ENCODE data around the gene EDIL3.

Gene EDIL3

DNA sequence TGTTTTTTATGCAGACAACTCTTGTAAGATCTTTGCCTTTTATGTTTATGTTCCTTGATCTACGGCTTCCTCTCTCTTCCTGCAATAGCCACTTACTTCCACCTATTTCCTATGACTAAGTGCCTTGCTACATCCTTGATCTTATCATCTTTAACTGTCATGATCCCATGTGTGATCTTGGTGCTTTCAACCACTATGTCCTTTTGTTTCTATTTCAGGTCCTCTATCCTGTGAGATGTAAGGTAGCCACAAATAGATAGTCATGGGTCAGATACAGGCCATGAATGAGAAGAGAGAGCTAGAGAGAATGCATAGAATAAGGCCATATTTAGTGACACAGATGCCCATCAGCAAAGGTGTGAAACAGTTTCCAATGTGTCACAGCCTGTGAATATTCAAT is 420.4 kb downstream of the EDIL3 start:
- no peak for DNase-seq (ENCODE audit: low read depth in 2 of 2)

DNA sequence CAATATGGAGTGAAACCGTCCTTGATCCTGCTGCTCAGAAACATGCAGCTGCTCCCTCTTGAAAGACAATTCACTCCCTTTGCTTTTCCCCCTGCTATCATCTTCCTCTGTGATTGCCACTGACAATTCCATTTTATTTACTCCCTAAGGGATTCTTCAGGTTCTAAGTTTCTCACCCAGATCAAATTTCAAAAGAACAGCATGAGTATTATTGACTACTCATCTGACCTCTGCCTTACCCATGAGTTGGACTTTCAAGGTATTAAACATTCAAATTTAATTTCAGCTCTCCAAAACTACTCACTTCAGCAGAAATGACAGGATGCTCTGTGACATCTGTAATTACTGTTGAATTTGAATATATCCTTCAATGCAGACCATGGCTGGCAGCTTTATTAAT is 427.5 kb downstream of the EDIL3 start:
- DNase-seq (ENCODE audit: low read depth in 2 of 2), result no peak

DNA sequence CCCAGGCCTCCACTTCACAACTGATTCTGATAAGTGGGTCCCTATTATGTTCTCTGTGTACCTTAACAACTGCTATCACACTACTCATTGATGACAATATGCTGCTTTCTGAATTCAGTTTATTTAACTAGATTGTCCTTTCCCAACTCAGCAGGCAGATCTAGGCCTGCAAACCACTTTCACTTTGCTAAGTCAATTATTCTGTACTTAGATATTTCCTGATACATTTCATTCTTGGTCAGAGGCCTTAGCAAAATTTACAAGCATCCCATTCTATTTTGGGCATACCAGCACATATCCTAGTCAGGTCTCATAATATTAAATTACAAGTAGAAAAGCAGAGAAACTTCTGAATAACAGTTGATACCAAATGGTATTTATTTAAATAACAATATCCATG is 428.3 kb downstream of the EDIL3 start:
- DNase-seq (ENCODE audit: low read depth in 2 of 2), result no peak

DNA sequence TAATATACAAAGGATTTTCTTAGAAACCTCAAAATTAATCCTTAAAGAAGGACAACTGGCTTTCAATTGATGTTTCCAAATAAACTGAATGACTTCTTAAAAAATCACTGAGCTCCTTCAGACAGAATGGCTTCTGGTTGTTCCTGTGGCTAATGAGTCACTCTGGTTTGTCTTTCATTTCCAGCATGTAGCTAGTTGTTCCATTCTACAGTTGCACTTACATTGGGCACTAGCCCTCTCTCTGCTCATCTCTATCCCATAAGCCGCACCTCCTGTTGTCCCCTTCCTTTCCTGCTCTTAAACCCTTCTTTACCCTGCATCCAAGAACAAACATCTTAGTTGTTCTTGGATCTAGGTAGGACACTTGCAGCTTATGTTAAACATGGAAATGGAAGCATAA is 428.8 kb downstream of the EDIL3 start:
- no peak for DNase-seq (ENCODE audit: low read depth in 2 of 2)

DNA sequence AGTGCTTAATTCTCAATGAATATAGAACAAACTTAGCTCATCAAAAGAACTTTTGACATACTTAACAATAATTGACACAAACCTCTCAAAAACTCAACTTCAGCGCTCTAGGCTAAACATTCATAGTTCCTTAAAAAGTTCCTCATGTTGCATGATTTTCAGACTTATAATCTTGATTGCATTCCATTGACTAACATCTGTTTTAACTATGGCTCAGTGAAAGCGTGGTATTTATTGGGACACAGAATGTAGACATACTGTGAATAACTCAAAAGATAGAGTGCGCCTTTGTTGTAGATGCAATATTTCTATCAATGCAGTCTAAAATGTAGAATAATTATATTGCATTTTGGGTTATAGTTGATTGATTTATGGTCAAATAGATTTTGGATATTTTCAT is 436.9 kb downstream of the EDIL3 start:
- no peak for DNase-seq (ENCODE audit: low read depth in 2 of 2)

DNA sequence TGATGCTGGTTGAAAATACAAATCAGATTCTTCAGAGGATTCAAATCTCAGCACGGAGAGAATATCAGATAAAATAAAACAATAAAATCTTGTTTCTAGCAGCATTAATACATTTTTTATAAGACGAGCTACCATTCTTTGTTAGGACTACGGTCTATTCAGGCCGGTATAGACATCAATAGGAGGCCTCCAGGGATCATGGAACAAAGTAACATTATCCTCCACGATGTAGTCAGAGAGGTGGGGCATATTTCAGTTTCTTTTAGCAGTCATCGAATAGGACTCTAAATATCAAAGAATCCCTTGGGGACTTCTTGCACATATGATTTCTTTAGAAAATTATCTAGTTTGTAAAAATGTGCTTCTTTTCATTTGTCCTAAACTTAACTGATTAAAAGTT is 438.2 kb downstream of the EDIL3 start:
- DNase-seq (ENCODE audit: low read depth in 2 of 2), result no peak

DNA sequence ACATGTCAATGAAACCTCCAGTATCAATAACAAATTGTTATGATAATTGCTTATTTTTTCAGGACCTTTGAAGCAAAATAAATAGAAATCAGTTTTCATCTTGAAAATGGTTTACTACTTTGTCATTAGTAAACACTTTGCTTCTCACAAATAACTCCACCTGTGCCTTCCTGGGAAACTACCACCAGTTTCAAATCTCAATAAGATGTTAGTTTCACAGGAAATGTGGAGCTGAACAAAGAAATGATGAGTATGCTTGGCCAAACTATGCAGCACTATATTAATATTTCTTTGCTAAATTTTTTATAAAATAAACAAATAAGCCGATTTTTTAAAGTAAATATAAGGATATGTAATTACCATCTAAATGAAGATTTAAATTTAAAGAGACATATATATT is 442.5 kb downstream of the EDIL3 start:
- DNase-seq (ENCODE audit: low read depth in 2 of 2), result no peak

DNA sequence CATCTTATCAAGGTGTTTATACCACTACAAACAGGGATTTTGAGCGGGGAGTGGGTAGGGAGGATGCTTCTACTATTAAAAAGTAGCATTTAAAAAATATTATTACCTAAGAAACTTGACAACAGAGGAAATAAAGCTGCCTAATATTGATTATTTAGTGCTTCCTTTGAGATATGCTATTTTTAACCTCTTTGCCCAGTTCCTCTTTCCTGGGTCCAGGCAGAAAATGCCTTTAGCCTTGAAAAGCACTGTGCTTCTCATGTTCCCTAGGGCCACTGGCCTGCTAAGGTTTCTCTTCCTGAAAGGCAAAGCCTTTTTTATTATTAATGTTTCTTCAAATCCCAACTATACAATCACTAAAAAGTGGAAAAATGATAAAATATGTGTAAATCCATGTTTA is 446.8 kb downstream of the EDIL3 start:
- no peak for DNase-seq (ENCODE audit: low read depth in 2 of 2)

DNA sequence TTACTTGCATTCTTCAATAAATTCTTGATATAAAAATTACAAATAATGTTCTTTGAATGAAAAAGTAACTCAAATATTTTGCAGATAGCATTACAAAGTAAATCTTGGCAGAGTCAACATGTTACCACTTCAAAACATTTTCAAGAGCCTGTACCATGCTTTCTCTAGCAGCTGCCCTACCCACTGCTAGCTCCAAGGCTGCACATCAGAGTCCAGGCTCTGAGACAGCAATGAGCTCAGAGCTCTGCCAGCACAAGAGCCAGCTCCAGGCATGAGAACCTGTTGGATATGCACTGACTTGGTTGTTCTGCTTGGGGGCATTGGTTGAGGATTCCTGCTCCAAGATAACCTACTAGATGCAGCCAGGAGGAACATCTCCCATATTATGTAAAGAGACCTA is 452.7 kb downstream of the EDIL3 start:
- DNase-seq (ENCODE audit: low read depth in 2 of 2), result no peak

DNA sequence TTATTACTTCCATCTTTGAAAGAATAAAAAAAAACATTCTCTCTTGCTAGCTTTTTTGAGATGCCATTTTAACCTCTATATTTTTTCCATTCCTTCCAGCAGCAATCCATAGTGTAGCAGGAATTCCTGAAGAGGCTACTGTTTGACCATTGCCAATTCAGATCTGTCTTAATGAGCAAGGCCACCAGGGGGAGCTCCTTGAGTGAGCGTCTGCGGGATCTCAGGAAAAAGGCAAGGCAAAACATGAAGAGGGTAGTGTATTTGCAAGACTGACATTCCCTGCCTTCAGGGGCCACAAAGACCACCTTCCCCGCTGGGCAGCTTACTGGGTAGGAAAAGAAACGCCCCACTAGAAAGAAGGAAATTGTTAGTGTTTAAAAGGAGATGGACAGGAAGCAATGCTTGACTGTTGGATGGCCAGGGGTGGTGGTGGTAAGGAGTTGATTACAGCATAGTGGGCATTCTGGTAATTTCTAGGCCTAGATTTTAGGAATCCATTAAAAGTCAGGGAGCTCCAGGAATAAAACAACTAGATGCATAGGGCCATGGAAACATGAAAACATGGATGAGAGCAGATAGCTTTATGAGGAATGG is 457.4 kb downstream of the EDIL3 start:
- no peak for DNase-seq (ENCODE audit: low read depth in 2 of 2)

DNA sequence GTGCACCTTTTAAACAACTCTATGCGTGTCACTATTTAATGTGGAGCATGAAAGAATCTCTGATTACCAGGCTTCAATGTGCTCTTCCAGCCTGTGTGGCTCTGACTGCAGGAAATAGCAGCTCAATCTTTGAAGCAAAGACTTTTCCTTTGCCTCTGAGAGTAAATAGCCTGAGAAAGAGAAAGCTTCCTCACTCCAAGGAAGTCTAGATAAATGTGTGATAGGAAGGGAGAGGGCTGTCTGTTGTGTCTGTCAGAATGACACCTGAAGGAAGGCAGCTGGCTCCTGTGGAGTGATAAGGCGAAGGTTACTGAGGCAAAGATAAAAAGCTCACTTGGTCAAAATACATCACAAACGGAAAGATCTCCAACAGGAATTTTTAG is 458.7 kb downstream of the EDIL3 start:
- DNase-seq (ENCODE audit: low read depth in 2 of 2), result no peak

DNA sequence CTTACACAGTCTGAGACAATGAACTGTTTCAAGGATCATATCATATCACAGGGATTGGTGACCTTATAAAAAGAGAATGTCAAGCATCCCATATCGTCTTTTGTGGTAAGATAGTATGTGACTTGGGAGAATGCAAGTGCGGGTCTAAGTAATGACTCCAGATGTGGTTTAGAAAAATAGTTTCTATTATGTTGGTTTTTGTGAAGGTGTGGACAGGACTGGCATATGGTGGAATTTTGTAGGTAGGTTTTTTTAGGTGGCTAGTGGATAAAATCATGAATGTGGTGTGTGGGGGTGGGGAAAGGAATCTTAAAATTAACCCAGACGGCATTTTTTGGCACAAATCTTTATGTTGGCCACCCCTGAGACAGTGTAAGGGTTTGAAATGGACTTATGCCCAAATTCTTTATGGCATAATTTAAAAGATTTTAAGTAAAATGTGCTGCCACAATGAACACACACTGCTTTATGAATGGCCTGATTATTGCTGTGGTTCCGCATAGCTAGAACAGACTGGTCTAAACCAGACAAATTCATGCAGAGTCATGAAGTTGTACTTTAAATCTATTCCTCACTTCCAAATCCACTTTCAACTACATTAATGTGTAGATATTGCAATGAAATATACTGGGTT is 459.2 kb downstream of the EDIL3 start:
- no peak for DNase-seq (ENCODE audit: low read depth in 2 of 2)

DNA sequence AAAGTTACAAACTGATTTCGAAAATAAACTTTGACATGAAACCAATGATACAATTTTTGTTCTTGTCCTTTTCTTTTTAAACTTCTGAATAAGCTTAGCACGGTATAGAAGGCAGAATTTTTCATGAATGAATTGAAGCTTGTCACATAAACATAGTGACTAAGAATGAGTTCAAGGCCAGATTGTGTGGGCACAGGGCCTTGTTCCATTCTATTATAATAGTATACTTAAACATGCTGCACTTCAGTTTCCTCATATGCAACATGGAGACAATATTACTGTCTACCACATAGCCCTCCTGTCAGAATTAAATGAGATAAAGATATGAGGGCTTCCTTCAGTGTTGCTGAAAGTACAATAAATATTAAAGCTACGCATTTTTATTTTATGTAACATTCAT is 459.8 kb downstream of the EDIL3 start:
- no peak for DNase-seq (ENCODE audit: low read depth in 2 of 2)

DNA sequence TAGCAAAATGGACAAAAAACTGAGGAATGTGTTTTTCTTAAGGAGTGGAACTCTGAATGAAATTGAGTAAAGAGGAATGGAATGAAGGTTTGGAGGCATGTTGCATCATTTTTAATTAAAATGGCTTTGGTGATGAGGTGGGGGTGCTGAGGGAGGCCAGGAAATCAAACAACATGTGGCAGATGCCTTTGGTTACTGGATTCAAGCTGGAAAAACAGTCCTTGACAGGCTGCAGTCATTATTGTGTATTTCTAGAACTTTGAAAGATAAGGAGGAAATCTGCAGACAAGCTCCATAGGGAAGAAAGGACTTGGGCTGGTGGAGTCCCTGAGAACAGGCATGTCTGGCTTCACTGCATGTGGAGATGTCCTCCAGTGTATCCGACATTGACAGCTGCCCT is 460.5 kb downstream of the EDIL3 start:
- no peak for DNase-seq (ENCODE audit: low read depth in 2 of 2)

DNA sequence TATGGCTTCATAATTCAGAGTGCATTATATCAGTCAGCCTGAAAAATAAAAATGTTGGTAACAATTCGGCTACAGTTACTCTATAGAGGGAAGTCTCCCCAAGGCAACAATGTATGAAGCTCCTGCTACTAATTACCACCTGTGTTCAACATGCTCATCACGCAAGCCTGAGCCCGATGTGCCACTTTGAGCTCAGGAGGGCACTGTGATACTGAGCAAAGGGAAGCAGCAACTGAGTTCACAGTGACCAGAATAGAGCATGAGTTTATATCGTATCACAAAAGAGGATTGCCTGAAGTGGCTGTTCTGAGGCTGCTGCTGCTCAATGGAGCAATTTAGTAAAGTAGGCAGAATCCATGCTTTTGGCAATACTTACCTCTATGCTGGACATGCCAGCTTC is 462.0 kb downstream of the EDIL3 start:
- no peak for DNase-seq (ENCODE audit: low read depth in 2 of 2)

DNA sequence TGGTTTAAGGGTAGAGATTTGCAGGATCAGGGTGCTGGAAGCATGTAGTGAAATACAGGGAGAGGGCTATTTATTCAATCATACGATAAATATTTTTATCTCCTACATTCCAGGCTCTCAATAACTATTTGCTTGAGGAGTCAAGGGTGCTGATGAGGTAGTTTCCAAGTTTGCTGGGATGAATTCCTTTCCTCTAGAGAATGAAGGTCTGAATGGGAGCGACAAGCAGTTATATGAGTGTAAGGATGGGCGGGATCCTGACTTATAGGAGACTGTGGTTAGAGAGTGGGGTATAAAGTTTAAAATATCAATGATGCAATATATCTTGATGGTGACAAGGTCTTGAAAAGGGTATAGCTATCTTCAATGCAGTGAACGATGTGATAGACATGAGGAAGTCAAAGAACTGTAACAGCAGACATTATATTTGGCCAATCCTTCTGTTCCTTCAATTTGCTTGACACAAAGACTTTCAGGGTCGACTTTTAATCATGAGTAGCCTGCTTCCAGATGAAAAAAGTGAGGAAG is 462.9 kb downstream of the EDIL3 start:
- DNase-seq (ENCODE audit: low read depth in 2 of 2), result no peak

DNA sequence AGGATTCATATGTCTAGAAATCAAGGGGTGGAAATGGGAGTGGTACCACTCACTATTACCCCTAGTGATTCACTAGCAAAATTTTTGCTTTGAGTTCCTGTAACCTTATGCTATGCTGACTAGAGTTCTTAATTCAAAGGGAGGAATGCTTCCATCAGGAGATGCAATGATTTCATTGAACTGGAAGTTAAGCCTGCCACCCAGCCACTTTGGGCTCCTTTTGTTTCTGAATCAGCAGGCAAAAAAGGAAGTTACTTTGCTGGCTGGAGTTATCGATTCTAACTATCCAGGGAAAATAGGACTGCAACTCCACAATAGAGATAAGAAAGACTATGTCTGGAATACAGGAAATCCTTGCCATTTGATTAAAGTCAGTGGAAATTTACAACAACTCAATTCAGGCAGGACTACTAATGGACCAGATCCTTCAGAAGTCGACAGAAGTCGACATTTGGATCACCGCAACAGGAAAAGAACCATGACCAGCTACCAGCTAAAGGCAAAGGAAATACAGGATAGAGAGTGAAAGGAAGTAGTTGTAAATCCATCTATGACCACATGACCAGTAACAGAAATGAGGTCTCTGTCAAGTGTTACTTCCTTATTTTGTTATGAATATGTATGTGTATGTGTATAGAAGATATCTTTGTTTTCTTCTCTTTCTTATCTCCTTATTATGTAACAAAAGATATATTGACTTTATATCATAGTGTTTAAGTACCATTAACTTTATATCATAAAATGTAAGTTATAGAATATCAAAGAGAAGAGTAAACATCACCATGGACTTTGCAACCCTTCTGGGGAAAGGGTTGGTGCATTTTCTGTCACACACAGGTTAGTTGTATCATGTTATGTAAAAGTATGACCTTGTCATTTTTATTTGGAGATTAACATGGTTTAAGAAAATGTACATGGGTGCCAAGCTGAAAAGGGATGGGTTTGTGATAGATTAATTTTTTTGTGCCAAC is 465.3 kb downstream of the EDIL3 start:
- DNase-seq (ENCODE audit: low read depth in 2 of 2), result no peak

DNA sequence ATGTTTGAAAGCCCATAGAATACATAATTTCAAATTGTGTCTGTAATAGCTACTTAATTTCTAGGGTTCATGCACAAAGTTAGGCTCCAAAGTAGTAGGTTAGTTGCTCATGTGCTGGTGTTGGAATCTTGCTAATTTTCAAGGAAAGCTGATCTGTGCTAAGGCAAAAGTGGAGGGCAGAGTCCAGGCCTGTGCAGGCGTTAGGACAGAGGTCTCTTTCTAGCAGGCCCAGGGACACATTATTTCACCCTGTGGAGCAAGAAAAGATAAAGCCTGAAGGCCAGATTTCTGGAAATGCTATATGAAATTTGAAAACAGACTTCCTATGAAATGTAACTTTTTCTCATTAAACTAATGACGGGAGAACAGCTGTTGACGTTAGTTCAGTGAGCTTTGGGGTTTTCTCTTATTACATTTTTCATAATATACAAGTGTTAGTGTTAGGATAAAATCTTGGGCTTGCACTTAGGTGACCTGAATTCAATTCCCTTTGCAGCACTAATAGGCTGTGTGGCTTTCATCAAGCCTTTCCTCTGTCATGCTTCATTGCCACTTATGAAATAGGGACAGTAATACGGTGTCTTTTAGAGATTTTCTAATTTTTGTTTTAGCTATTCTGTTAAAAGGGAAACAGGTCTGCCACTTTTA is 467.3 kb downstream of the EDIL3 start:
- DNase-seq (ENCODE audit: low read depth in 2 of 2), result no peak

DNA sequence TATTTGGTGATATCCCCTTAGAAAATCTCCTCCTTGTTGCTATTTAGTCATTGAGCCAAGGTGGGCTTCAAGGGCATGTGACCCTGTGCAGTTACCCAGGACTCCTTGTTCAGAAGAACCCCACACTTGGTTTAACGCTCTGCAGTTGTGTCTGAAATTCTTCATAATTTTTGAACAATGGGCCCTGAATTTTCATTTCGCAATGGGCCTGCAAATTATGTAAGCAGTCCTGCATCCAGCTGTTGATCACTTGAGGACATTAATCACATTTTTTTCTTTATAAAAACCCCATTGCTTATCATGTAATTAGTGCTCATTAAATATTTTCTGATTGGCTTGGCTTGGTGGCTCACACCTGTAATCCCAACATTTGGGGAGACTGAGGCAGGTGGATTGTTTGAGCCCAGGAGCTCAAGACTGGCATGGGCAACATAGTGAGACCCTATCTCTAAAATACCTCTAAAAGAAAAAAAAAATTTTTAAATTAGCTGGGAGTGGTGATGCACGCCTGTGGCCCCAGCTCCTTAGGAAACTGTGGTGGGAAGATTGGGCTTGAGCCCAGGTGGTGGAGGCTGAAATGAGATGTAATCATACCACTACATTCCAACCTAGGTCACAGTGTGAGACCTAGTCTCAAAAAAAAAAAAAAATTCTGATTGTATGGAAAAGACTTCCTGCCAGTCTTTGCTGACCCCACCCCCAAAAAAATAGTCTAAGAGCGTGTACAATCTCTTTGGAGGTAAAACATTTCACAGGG is 469.8 kb downstream of the EDIL3 start:
- DNase-seq (ENCODE audit: low read depth in 2 of 2), result no peak

DNA sequence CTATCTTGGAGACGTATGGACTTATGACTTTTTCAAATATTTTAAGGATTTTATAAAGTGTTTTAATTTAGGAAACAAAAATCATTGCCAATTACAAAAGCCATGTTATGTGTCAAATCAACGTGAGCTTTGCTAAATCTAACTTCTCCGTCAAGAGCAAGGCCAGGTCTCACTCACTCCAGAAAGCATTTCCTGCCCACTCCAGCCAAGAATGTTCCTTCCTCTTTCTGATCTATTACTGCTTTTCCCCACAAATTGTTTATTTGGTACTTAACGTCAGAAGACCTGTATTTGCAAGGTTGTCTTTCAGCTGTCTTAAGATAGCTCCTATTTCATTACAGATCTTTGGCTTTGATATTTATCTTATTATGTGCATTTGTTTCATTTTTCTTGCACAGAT is 470.5 kb downstream of the EDIL3 start:
- DNase-seq (ENCODE audit: low read depth in 2 of 2), result no peak

DNA sequence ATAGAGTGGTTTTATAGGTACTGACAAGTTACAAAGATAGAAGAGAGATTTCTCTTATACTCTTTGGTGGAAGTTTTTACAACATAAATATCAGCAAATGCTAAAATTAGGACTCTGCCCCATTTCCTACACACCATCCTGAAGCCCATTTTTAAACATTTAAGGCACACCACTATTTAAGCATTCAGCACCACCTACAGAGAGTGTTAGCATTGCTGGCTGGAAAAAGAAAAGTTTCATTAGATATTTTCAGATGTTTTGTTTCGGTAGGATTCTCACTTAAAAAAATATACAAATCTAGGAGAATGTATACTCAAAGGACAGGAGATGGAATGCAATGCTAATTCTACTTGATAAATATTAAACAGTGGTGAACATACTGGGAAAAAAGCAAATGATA is 471.1 kb downstream of the EDIL3 start:
- no peak for DNase-seq (ENCODE audit: low read depth in 2 of 2)

Measured in stimulated activated CD8-positive, alpha-beta memory T cell treated with anti-CD3 and anti-CD28 coated beads, Interleukin-15, amount 100 ng/mL, for 4 hours (primary cell).